HepG2 (cell line): ENCODE measurements around the gene ENPP7. TPM values are rescaled to one million over a fixed set of nuclear protein-coding genes. Genes with fewer than 3 reads are reported as not detected.

Experiments used
- ATF1 ChIP-seq: IDR thresholded peaks from 2 replicates; pipeline ENCODE4 v1.6.1; 2016; ENCODE audit warnings: mild to moderate bottlenecking, control low read depth
- CEBPZ ChIP-seq: IDR thresholded peaks from 2 replicates; pipeline ENCODE4 v1.6.1; 2012; ENCODE audit warnings: low read length, improper control_type of control experiment
- HMGXB4 ChIP-seq, 2 experiments: sonication (generic) in 1 of 2; formaldehyde crosslinking in 1 of 2; IDR thresholded peaks; 2 replicates each; pipeline versions ENCODE4 v1.4.0 to v1.6.1; 2018 to 2020; ENCODE audit warnings: missing genetic modification reagents in 2 of 2, borderline replicate concordance in 1 of 2, low read depth in 1 of 2, mild to moderate bottlenecking in 1 of 2, missing biosample characterization in 1 of 2
- KLF15 ChIP-seq: sonication (generic); formaldehyde crosslinking; IDR thresholded peaks from 2 replicates; pipeline ENCODE4 v1.8.1; 2023; ENCODE audit warnings: borderline replicate concordance, mild to moderate bottlenecking, inconsistent platforms, missing genetic modification reagents, mixed read lengths
- KMT2B ChIP-seq: IDR thresholded peaks from 2 replicates; pipeline ENCODE4 v1.6.1; 2016; ENCODE audit warnings: missing genetic modification reagents, missing compliant biosample characterization
- MBNL3 ChIP-seq: fragments of 250-450 bp; sonication (Bioruptor Pico); conservative IDR thresholded peaks from 2 replicates; pipeline ENCODE4 v1.8.0; 2022; ENCODE audit warnings: mild to moderate bottlenecking, inconsistent platforms
- MTA3 ChIP-seq: sonication (generic); formaldehyde crosslinking; IDR thresholded peaks from 2 replicates; pipeline ENCODE4 v1.4.0; 2020; ENCODE audit warnings: missing genetic modification reagents
- NCOA2 ChIP-seq: sonication (generic); formaldehyde crosslinking; IDR thresholded peaks from 2 replicates; pipeline ENCODE4 v1.8.0; 2022; ENCODE audit warnings: inconsistent platforms
- NCOR1 ChIP-seq: fragments of 200-600 bp; sonication (generic); IDR thresholded peaks from 2 replicates; pipeline ENCODE4 v1.7.0; 2017; ENCODE audit warnings: antibody characterized with exemption, low read length, borderline replicate concordance
- NFKBIZ ChIP-seq: IDR thresholded peaks from 2 replicates; pipeline ENCODE4 v1.6.1; 2018; ENCODE audit warnings: missing genetic modification reagents, missing compliant biosample characterization
- PHF5A ChIP-seq: IDR thresholded peaks from one replicate; pipeline ENCODE4 v1.6.1; 2018; ENCODE audit warnings: low read depth, missing genetic modification reagents; ENCODE audit not compliant: unreplicated experiment
- RBM22 ChIP-seq: fragments of 200-400 bp; formaldehyde crosslinking; optimal IDR thresholded peaks from 2 replicates; pipeline ENCODE3; 2017; ENCODE audit warnings: mild to moderate bottlenecking, low read length, moderate library complexity
- STAG1 ChIP-seq: sonication (generic); formaldehyde crosslinking; IDR thresholded peaks from 2 replicates; pipeline ENCODE4 v1.4.0; 2020; ENCODE audit warnings: missing genetic modification reagents
- TAF1 ChIP-seq: sonication (generic); formaldehyde crosslinking; IDR thresholded peaks from 2 replicates; pipeline ENCODE4 v1.4.0; 2020; ENCODE audit warnings: missing genetic modification reagents
- TCF12 ChIP-seq, 2 experiments: fragments of 450-650 bp in 1 of 2; sonication (generic) in 1 of 2; formaldehyde crosslinking in 1 of 2; IDR thresholded peaks; 2 replicates each; pipeline versions ENCODE4 v1.6.1 to v1.8.0; 2017 to 2022; ENCODE audit warnings: antibody characterized with exemption in 1 of 2, mild to moderate bottlenecking in 1 of 2, missing genetic modification reagents in 1 of 2, moderate library complexity in 1 of 2
- ZNF101 ChIP-seq: sonication (generic); formaldehyde crosslinking; IDR thresholded peaks from 2 replicates; pipeline ENCODE4 v1.4.0; 2020; ENCODE audit warnings: mild to moderate bottlenecking, low read depth, missing genetic modification reagents, borderline replicate concordance
- ZNF180 ChIP-seq: sonication (generic); formaldehyde crosslinking; IDR thresholded peaks from 2 replicates; pipeline ENCODE4 v1.4.0; 2020; ENCODE audit warnings: low read depth, missing genetic modification reagents, borderline replicate concordance
- ZNF280B ChIP-seq: sonication (generic); formaldehyde crosslinking; IDR thresholded peaks from 2 replicates; pipeline ENCODE4 v1.5.0; 2020; ENCODE audit warnings: missing genetic modification reagents, mild to moderate bottlenecking, borderline replicate concordance
- ZNF282 ChIP-seq: fragments of 450-650 bp; IDR thresholded peaks from 2 replicates; pipeline ENCODE4 v1.6.1; 2018; ENCODE audit not compliant: partially characterized antibody
- ZNF446 ChIP-seq: sonication (generic); formaldehyde crosslinking; IDR thresholded peaks from 2 replicates; pipeline ENCODE4 v1.5.0; 2020; ENCODE audit warnings: mild to moderate bottlenecking, missing genetic modification reagents
- ZNF547 ChIP-seq: sonication (generic); formaldehyde crosslinking; IDR thresholded peaks from 2 replicates; pipeline ENCODE4 v1.5.1; 2020; ENCODE audit warnings: mild to moderate bottlenecking, missing genetic modification reagents
- ZNF691 ChIP-seq: sonication (generic); formaldehyde crosslinking; IDR thresholded peaks from 2 replicates; pipeline ENCODE4 v1.4.0; 2020; ENCODE audit warnings: missing genetic modification reagents, low read depth, mild to moderate bottlenecking, borderline replicate concordance
- polyA plus RNA-seq, 8 experiments: library from polyadenylated mRNA; depleted of rRNA in 3 of 8; stranded (reverse) in 7 of 8; unstranded in 1 of 8; fragments of >200 nt; fragmentation: Illumina TruSeq in 4 of 8; extraction: Trizol in 4 of 8; gene quantifications; 2 replicates each; pipeline versions ENCODE4 v1.2.1 to v1.2.3, GENCODE V29; 2011 to 2016; ENCODE audit warnings: low read depth in 4 of 8, missing spikeins in 1 of 8, mixed read lengths in 1 of 8; ENCODE audit not compliant: insufficient read depth in 1 of 8
- total RNA-seq, 5 experiments: library from RNA; depleted of rRNA; stranded (reverse); fragments of >200 nt; fragmentation: Illumina TruSeq; extraction: Trizol; gene quantifications; 2 replicates each; pipeline ENCODE4 v1.2.3, GENCODE V29; 2016; ENCODE audit warnings: low read depth in 1 of 5

Gene ENPP7
- total and polyA plus RNA-seq, 2 of the 13 experiments (the other 11 are each of a cell fraction or from before 2014, with no cell fraction given) = 1.1 to 2.2 TPM

- TF ChIP-seq CEBPZ (no peak), ZNF280B (no peak), MTA3 (CRISPR knock-in tag) (no peak), RBM22 (no peak), NFKBIZ (no peak), ZNF282 (no peak), ZNF446 (CRISPR knock-in tag) (no peak), ATF1 (CRISPR knock-in tag) (no peak), TCF12 (IDR thresholded peaks at IDR 0.05) (no peak), TCF12 (CRISPR knock-in tag; IDR thresholded peaks at IDR 0.05) (no peak), STAG1 (CRISPR knock-in tag) (no peak), NCOA2 (CRISPR knock-in tag) (no peak), PHF5A (CRISPR knock-in tag) (no peak), ZNF691 (no peak), NCOR1 (no peak; the same call in 1 of the 2 replicates), HMGXB4 (CRISPR knock-in tag; IDR thresholded peaks at IDR 0.05; ENCODE audit: borderline replicate concordance in 1 of 2, low read depth in 1 of 2) (peak in 1 of 2 experiments; percentile 58; a peak in 3 of 4 replicates), MBNL3 (CRISPR knock-in tag) (no peak), TAF1 (CRISPR knock-in tag) (peak; percentile 4; the same call in 1 of the 2 replicates), ZNF547 (CRISPR knock-in tag) (no peak), ZNF180 (CRISPR knock-in tag) (no peak), ZNF101 (CRISPR knock-in tag) (no peak), KMT2B (no peak; the same call in 1 of the 2 replicates), KLF15 (CRISPR knock-in tag) (no peak)
These were observed 46.6 kb downstream of the ENPP7 start (continued) for GRCh38 chr17:79777120-79777893.
